Kidney epithelial cell (primary cell): ENCODE measurements around the gene FMN1. TPM values are rescaled to one million over a fixed set of nuclear protein-coding genes. Genes with fewer than 3 reads are reported as not detected.

ENCODE experiments used
- DNase-seq: peaks from one replicate; pipeline ENCODE4 v3.0.0-alpha.2; 2010; ENCODE audit warnings: low read depth
- H3K27me3 ChIP-seq: 2 replicates; pipeline ENCODE4 v1.6.0; 2011; ENCODE audit warnings: low read length; ENCODE audit not compliant: control insufficient read depth, insufficient read depth
- H3K36me3 ChIP-seq: 2 replicates; pipeline ENCODE4 v1.5.1; 2011; ENCODE audit warnings: low read length; ENCODE audit not compliant: control insufficient read depth, insufficient read depth
- H3K4me3 ChIP-seq: 2 replicates; pipeline ENCODE4 v1.5.1; 2011; ENCODE audit warnings: low read depth, mild to moderate bottlenecking, control low read depth, low read length
- CTCF ChIP-seq: IDR thresholded peaks from 2 replicates; pipeline ENCODE4 v1.5.1; 2011; ENCODE audit warnings: mild to moderate bottlenecking, moderate library complexity, low read length, control low read depth, inconsistent platforms; ENCODE audit not compliant: insufficient read depth, poor library complexity, severe bottlenecking
- total RNA-seq: library from RNA; depleted of rRNA; stranded (reverse); fragments of >200 nt; gene quantifications from 2 replicates; pipeline ENCODE4 v1.2.3, GENCODE V29; 2015

FMN1 gene
- total RNA-seq, 1 donor from 2014 or later, result 4.5 TPM

- DNase-seq, result no peak
- no peak overlapping the region for H3K4me3 ChIP-seq
- no peak for TF ChIP-seq CTCF
- no peaks in the 10 kb centered on the region for H3K27me3 ChIP-seq
- H3K36me3 ChIP-seq, result no peaks in the 10 kb centered on the region
Observed at GRCh38 chr15:33150971-33151370, 43.5 kb downstream of the FMN1 start.

GRCh38 chr15:33150431-33150941 lies 44.0 kb downstream of the FMN1 start:
- Histone ChIP-seq H3K36me3 (no peaks in the 10 kb centered on the region), H3K4me3 (no peak overlapping the region), H3K27me3 (no peaks in the 10 kb centered on the region)
- TF ChIP-seq CTCF, result no peak
- peak; percentile 41 for DNase-seq

- Histone ChIP-seq H3K27me3 (no peaks in the 10 kb centered on the region), H3K4me3 (no peak overlapping the region), H3K36me3 (no peaks in the 10 kb centered on the region)
- DNase-seq, result peak; percentile 72
- TF ChIP-seq CTCF, result no peak
Observed at GRCh38 chr15:33149919-33150318, 44.6 kb downstream of the FMN1 start.

- TF ChIP-seq CTCF, result no peak
- no peak for DNase-seq
- Histone ChIP-seq H3K27me3 (no peaks in the 10 kb centered on the region), H3K36me3 (no peaks in the 10 kb centered on the region), H3K4me3 (peak overlapping the region; percentile 2)
Observed at GRCh38 chr15:33148129-33148751, 46.3 kb downstream of the FMN1 start.

- no peak for TF ChIP-seq CTCF
- no peak overlapping the region for H3K4me3 ChIP-seq
- DNase-seq, result no peak
Observed at GRCh38 chr15:33146051-33146450, 48.5 kb downstream of the FMN1 start.

GRCh38 chr15:33145447-33145846 lies 49.1 kb downstream of the FMN1 start:
- no peak for DNase-seq
- TF ChIP-seq CTCF, result no peak
- no peaks in the 10 kb centered on the region for H3K27me3 ChIP-seq
- H3K36me3 ChIP-seq, result no peaks in the 10 kb centered on the region
- no peak overlapping the region for H3K4me3 ChIP-seq

More at GRCh38 chr15:33146051-33146450, 48.5 kb downstream of the FMN1 start:
- Histone ChIP-seq H3K27me3 (no peaks in the 10 kb centered on the region), H3K36me3 (no peaks in the 10 kb centered on the region)
